Measurements from ENCODE around the gene KCNN4.

Gene KCNN4

GRCh38 chr19:43731346-43731745, 49.4 kb downstream of the KCNN4 start:
- H2AFZ ChIP-seq (ENCODE audit: low read length, unreplicated experiment) = no peak overlapping the region
- H3K4me3 ChIP-seq (ENCODE audit: low read depth, low read length) = no peak overlapping the region
- no peaks in the 10 kb centered on the region for H3K36me3 ChIP-seq (ENCODE audit: insufficient read depth, low read length)
- H3K27me3 ChIP-seq (ENCODE audit: insufficient read depth, low read length) = no peaks in the 10 kb centered on the region
- H3K79me2 ChIP-seq (ENCODE audit: control insufficient read depth, insufficient read depth, low read length, unreplicated experiment) = no peaks in the 10 kb centered on the region
- H3K27ac ChIP-seq (ENCODE audit: low read depth, low read length) = no peak overlapping the region
- H3K4me1 ChIP-seq (ENCODE audit: control insufficient read depth, insufficient read depth, low read length, unreplicated experiment) = no peaks in the 10 kb centered on the region

GRCh38 chr19:43729919-43730318, 50.9 kb downstream of the KCNN4 start:
- Histone ChIP-seq H3K4me1 (ENCODE audit: control insufficient read depth, insufficient read depth, low read length, unreplicated experiment) (no peaks in the 10 kb centered on the region), H3K36me3 (ENCODE audit: insufficient read depth, low read length) (no peaks in the 10 kb centered on the region), H2AFZ (ENCODE audit: low read length, unreplicated experiment) (no peak overlapping the region), H3K4me3 (ENCODE audit: low read depth, low read length) (no peak overlapping the region), H3K27me3 (ENCODE audit: insufficient read depth, low read length) (no peaks in the 10 kb centered on the region), H3K79me2 (ENCODE audit: control insufficient read depth, insufficient read depth, low read length, unreplicated experiment) (no peaks in the 10 kb centered on the region), H3K27ac (ENCODE audit: low read depth, low read length) (no peak overlapping the region)

GRCh38 chr19:43727593-43727853, 53.2 kb downstream of the KCNN4 start:
- H3K4me3 ChIP-seq (ENCODE audit: low read depth, low read length) = no peak overlapping the region
- H3K79me2 ChIP-seq (ENCODE audit: control insufficient read depth, insufficient read depth, low read length, unreplicated experiment) = no peaks in the 10 kb centered on the region
- H2AFZ ChIP-seq (ENCODE audit: low read length, unreplicated experiment) = no peak overlapping the region
- no peak overlapping the region for H3K27ac ChIP-seq (ENCODE audit: low read depth, low read length)
- no peaks in the 10 kb centered on the region for H3K36me3 ChIP-seq (ENCODE audit: insufficient read depth, low read length)
- no peaks in the 10 kb centered on the region for H3K27me3 ChIP-seq (ENCODE audit: insufficient read depth, low read length)
- no peaks in the 10 kb centered on the region for H3K4me1 ChIP-seq (ENCODE audit: control insufficient read depth, insufficient read depth, low read length, unreplicated experiment)

- Histone ChIP-seq H3K27ac (ENCODE audit: low read depth, low read length) (no peak overlapping the region), H3K4me1 (ENCODE audit: control insufficient read depth, insufficient read depth, low read length, unreplicated experiment) (no peaks in the 10 kb centered on the region), H3K4me3 (ENCODE audit: low read depth, low read length) (no peak overlapping the region)
These were observed 53.8 kb downstream of the KCNN4 start for GRCh38 chr19:43726736-43727592.

GRCh38 chr19:43725468-43725867, 55.3 kb downstream of the KCNN4 start:
- Histone ChIP-seq H3K4me3 (ENCODE audit: low read depth, low read length) (no peak overlapping the region), H3K4me1 (ENCODE audit: control insufficient read depth, insufficient read depth, low read length, unreplicated experiment) (no peaks in the 10 kb centered on the region), H3K79me2 (ENCODE audit: control insufficient read depth, insufficient read depth, low read length, unreplicated experiment) (no peaks in the 10 kb centered on the region), H3K27me3 (ENCODE audit: insufficient read depth, low read length) (no peaks in the 10 kb centered on the region), H3K36me3 (ENCODE audit: insufficient read depth, low read length) (no peaks in the 10 kb centered on the region), H2AFZ (ENCODE audit: low read length, unreplicated experiment) (no peak overlapping the region), H3K27ac (ENCODE audit: low read depth, low read length) (no peak overlapping the region)

More at GRCh38 chr19:43726736-43727592, 53.8 kb downstream of the KCNN4 start:
- H3K79me2 ChIP-seq (ENCODE audit: control insufficient read depth, insufficient read depth, low read length, unreplicated experiment) = no peaks in the 10 kb centered on the region
- no peaks in the 10 kb centered on the region for H3K36me3 ChIP-seq (ENCODE audit: insufficient read depth, low read length)
- H3K27me3 ChIP-seq (ENCODE audit: insufficient read depth, low read length) = no peaks in the 10 kb centered on the region
- H2AFZ ChIP-seq (ENCODE audit: low read length, unreplicated experiment) = no peak overlapping the region

GRCh38 chr19:43724896-43725295, 55.9 kb downstream of the KCNN4 start:
- Histone ChIP-seq H3K79me2 (ENCODE audit: control insufficient read depth, insufficient read depth, low read length, unreplicated experiment) (no peaks in the 10 kb centered on the region), H2AFZ (ENCODE audit: low read length, unreplicated experiment) (no peak overlapping the region), H3K27me3 (ENCODE audit: insufficient read depth, low read length) (no peaks in the 10 kb centered on the region), H3K4me1 (ENCODE audit: control insufficient read depth, insufficient read depth, low read length, unreplicated experiment) (no peaks in the 10 kb centered on the region), H3K27ac (ENCODE audit: low read depth, low read length) (no peak overlapping the region), H3K36me3 (ENCODE audit: insufficient read depth, low read length) (no peaks in the 10 kb centered on the region), H3K4me3 (ENCODE audit: low read depth, low read length) (no peak overlapping the region)

GRCh38 chr19:43723588-43723987, 57.2 kb downstream of the KCNN4 start:
- Histone ChIP-seq H2AFZ (ENCODE audit: low read length, unreplicated experiment) (no peak overlapping the region), H3K27ac (ENCODE audit: low read depth, low read length) (no peak overlapping the region), H3K4me1 (ENCODE audit: control insufficient read depth, insufficient read depth, low read length, unreplicated experiment) (no peaks in the 10 kb centered on the region)

GRCh38 chr19:43721469-43722048, 59.2 kb downstream of the KCNN4 start:
- H2AFZ ChIP-seq (ENCODE audit: low read length, unreplicated experiment) = no peak overlapping the region
- no peaks in the 10 kb centered on the region for H3K79me2 ChIP-seq (ENCODE audit: control insufficient read depth, insufficient read depth, low read length, unreplicated experiment)
- H3K27me3 ChIP-seq (ENCODE audit: insufficient read depth, low read length) = no peaks in the 10 kb centered on the region
- H3K36me3 ChIP-seq (ENCODE audit: insufficient read depth, low read length) = no peaks in the 10 kb centered on the region
- no peak overlapping the region for H3K27ac ChIP-seq (ENCODE audit: low read depth, low read length)
- H3K4me3 ChIP-seq (ENCODE audit: low read depth, low read length) = no peak overlapping the region
- no peaks in the 10 kb centered on the region for H3K4me1 ChIP-seq (ENCODE audit: control insufficient read depth, insufficient read depth, low read length, unreplicated experiment)

More at GRCh38 chr19:43723588-43723987, 57.2 kb downstream of the KCNN4 start:
- no peaks in the 10 kb centered on the region for H3K27me3 ChIP-seq (ENCODE audit: insufficient read depth, low read length)
- no peaks in the 10 kb centered on the region for H3K79me2 ChIP-seq (ENCODE audit: control insufficient read depth, insufficient read depth, low read length, unreplicated experiment)
- no peaks in the 10 kb centered on the region for H3K36me3 ChIP-seq (ENCODE audit: insufficient read depth, low read length)
- H3K4me3 ChIP-seq (ENCODE audit: low read depth, low read length) = no peak overlapping the region

GRCh38 chr19:43720936-43721335, 59.8 kb downstream of the KCNN4 start:
- Histone ChIP-seq H2AFZ (ENCODE audit: low read length, unreplicated experiment) (no peak overlapping the region), H3K79me2 (ENCODE audit: control insufficient read depth, insufficient read depth, low read length, unreplicated experiment) (no peaks in the 10 kb centered on the region), H3K36me3 (ENCODE audit: insufficient read depth, low read length) (no peaks in the 10 kb centered on the region), H3K4me1 (ENCODE audit: control insufficient read depth, insufficient read depth, low read length, unreplicated experiment) (no peaks in the 10 kb centered on the region), H3K27ac (ENCODE audit: low read depth, low read length) (no peak overlapping the region), H3K4me3 (ENCODE audit: low read depth, low read length) (no peak overlapping the region), H3K27me3 (ENCODE audit: insufficient read depth, low read length) (no peaks in the 10 kb centered on the region)

GRCh38 chr19:43719918-43720317, 60.9 kb downstream of the KCNN4 start:
- H3K36me3 ChIP-seq (ENCODE audit: insufficient read depth, low read length) = no peaks in the 10 kb centered on the region
- H3K27ac ChIP-seq (ENCODE audit: low read depth, low read length) = no peak overlapping the region
- H3K4me1 ChIP-seq (ENCODE audit: control insufficient read depth, insufficient read depth, low read length, unreplicated experiment) = no peaks in the 10 kb centered on the region
- H3K79me2 ChIP-seq (ENCODE audit: control insufficient read depth, insufficient read depth, low read length, unreplicated experiment) = no peaks in the 10 kb centered on the region
- H3K27me3 ChIP-seq (ENCODE audit: insufficient read depth, low read length) = no peaks in the 10 kb centered on the region
- H2AFZ ChIP-seq (ENCODE audit: low read length, unreplicated experiment) = no peak overlapping the region
- H3K4me3 ChIP-seq (ENCODE audit: low read depth, low read length) = no peak overlapping the region

- Histone ChIP-seq H3K4me3 (ENCODE audit: low read depth, low read length) (no peak overlapping the region), H3K4me1 (ENCODE audit: control insufficient read depth, insufficient read depth, low read length, unreplicated experiment) (no peaks in the 10 kb centered on the region), H2AFZ (ENCODE audit: low read length, unreplicated experiment) (no peak overlapping the region), H3K79me2 (ENCODE audit: control insufficient read depth, insufficient read depth, low read length, unreplicated experiment) (no peaks in the 10 kb centered on the region), H3K27ac (ENCODE audit: low read depth, low read length) (no peak overlapping the region), H3K27me3 (ENCODE audit: insufficient read depth, low read length) (no peaks in the 10 kb centered on the region), H3K36me3 (ENCODE audit: insufficient read depth, low read length) (no peaks in the 10 kb centered on the region)
These were observed 61.4 kb downstream of the KCNN4 start for GRCh38 chr19:43719378-43719868.

Data from ACC112 (cell line).